ENCODE data around the gene TSHR. TPM values are rescaled to one million over a fixed set of nuclear protein-coding genes. Genes with fewer than 3 reads are reported as not detected.
"Not testable (repeated sequence)": the region's sequence is repeated elsewhere in the genome, so short reads cannot be mapped to it uniquely, and the experiment has no call there.

The TSHR gene
- total RNA-seq, 1 donor, result not detected

- no peak overlapping the region for H3K4me3 ChIP-seq (ENCODE audit: low read depth, low read length)
- no peak for DNase-seq (ENCODE audit: low read depth)
- TF ChIP-seq CTCF (IDR thresholded peaks at IDR 0.05; ENCODE audit: insufficient read depth, low read depth, low read length), result no peak
Measured at GRCh38 chr14:81023095-81023710, 67.8 kb downstream of the TSHR start.

DNA sequence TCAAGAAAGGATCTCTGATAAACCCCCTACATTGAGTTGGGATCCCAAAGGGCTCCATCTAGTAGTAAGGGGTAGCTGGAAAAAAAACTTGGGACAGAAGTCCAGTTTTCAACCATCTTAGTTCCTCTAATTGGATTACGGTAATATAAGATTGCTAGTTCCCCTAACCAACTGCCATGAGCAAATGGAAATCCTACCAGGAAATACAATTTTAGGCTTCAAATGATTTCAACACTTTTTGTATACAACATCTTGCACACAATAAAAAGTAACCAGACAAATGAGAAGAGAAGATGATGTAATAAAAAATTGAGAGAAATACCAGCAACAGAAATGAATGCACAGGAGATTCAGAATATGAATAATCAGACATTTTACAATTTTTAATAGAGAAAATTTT lies 73.0 kb downstream of the TSHR start:
- no peak for TF ChIP-seq CTCF (IDR thresholded peaks at IDR 0.05; ENCODE audit: insufficient read depth, low read depth, low read length)
- DNase-seq (ENCODE audit: low read depth), result no peak
- no peak overlapping the region for H3K4me3 ChIP-seq (ENCODE audit: low read depth, low read length)

GRCh38 chr14:81031488-81031887 lies 76.1 kb downstream of the TSHR start:
- TF ChIP-seq CTCF (IDR thresholded peaks at IDR 0.05; ENCODE audit: insufficient read depth, low read depth, low read length), result no peak
- H3K4me3 ChIP-seq (ENCODE audit: low read depth, low read length), result no peak overlapping the region
- DNase-seq (ENCODE audit: low read depth), result no peak

DNA sequence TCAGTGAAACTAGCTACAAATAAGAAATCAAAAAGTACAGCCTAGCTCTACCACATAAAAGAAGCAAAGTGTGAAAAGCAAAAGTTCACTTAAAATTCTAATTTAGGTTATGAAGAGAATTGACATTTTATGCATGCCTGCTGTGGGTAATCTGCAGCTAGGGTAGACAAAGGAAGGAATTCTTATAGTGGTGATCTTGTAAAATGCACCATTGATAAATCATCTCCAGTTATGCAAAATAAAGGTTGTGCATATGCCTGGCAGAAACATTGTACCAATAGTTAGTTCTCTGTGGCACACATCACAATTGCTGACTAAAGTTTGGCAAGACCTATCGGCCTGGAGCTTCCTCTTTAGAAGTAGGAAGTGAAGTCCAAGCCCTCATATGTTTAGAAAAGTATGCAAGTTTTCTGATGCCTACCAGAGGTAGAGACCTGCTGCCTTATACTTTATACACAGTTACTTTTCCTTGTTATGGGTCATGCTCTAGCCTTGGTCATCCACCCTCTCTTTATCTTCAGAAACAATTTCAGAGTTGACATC lies 78.3 kb downstream of the TSHR start:
- TF ChIP-seq CTCF (IDR thresholded peaks at IDR 0.05; ENCODE audit: insufficient read depth, low read depth, low read length), result no peak
- H3K4me3 ChIP-seq (ENCODE audit: low read depth, low read length), result no peak overlapping the region
- DNase-seq (ENCODE audit: low read depth), result no peak

GRCh38 chr14:81042438-81042837 lies 87.0 kb downstream of the TSHR start:
- TF ChIP-seq CTCF (IDR thresholded peaks at IDR 0.05; ENCODE audit: insufficient read depth, low read depth, low read length), result no peak
- DNase-seq (ENCODE audit: low read depth), result no peak

GRCh38 chr14:81051547-81051946 lies 96.1 kb downstream of the TSHR start:
- no peak overlapping the region for H3K4me3 ChIP-seq (ENCODE audit: low read depth, low read length)

More at GRCh38 chr14:81042438-81042837, 87.0 kb downstream of the TSHR start:
- H3K4me3 ChIP-seq (ENCODE audit: low read depth, low read length), result no peak overlapping the region

GRCh38 chr14:81054057-81054456 lies 98.6 kb downstream of the TSHR start:
- not testable (repeated sequence) for H3K4me3 ChIP-seq (ENCODE audit: low read depth, low read length); DNase-seq (ENCODE audit: low read depth)

More at GRCh38 chr14:81051547-81051946, 96.1 kb downstream of the TSHR start:
- TF ChIP-seq CTCF (IDR thresholded peaks at IDR 0.05; ENCODE audit: insufficient read depth, low read depth, low read length), result no peak
- DNase-seq (ENCODE audit: low read depth), result no peak

Measured in fibroblast of villous mesenchyme (primary cell).